ENCODE results near the gene PPP1R9A. TPM values are rescaled to one million over a fixed set of nuclear protein-coding genes. Genes with fewer than 3 reads are reported as not detected.

The PPP1R9A gene
- total RNA-seq, 1 experiment from 2014 or later, result not detected

GRCh38 chr7:94922457-94922856 is 15.1 kb downstream of the PPP1R9A start:
- Histone ChIP-seq H3K79me2 (ENCODE audit: low read length) (no peaks in the 10 kb centered on the region), H3K27ac (ENCODE audit: low read length) (no peak overlapping the region), H3K4me2 (ENCODE audit: low read depth, low read length, poor library complexity, severe bottlenecking) (no peak overlapping the region), H3K27me3 (ENCODE audit: low read length) (no peaks in the 10 kb centered on the region), H2AFZ (ENCODE audit: low read length) (no peak overlapping the region), H3K4me1 (ENCODE audit: low read length) (no peaks in the 10 kb centered on the region), H3K4me3 (ENCODE audit: low read length) (no peak overlapping the region), H3K9me2 (replicated peaks; ENCODE audit: insufficient read depth, low read length) (no peaks in the 10 kb centered on the region), H3K9ac (ENCODE audit: low read length) (no peak overlapping the region), H4K20me1 (ENCODE audit: insufficient read depth, low read depth, low read length) (no peaks in the 10 kb centered on the region), H3K9me3 (ENCODE audit: low read length) (no peaks in the 10 kb centered on the region), H3K36me3 (ENCODE audit: insufficient read depth, low read length) (no peaks in the 10 kb centered on the region)
- DNase-seq, result no peak

- Histone ChIP-seq H3K9ac (ENCODE audit: low read length) (no peak overlapping the region), H3K4me1 (ENCODE audit: low read length) (no peaks in the 10 kb centered on the region), H4K20me1 (ENCODE audit: insufficient read depth, low read depth, low read length) (no peaks in the 10 kb centered on the region), H3K4me3 (ENCODE audit: low read length) (no peak overlapping the region), H2AFZ (ENCODE audit: low read length) (no peak overlapping the region), H3K27ac (ENCODE audit: low read length) (no peak overlapping the region), H3K27me3 (ENCODE audit: low read length) (no peaks in the 10 kb centered on the region), H3K36me3 (ENCODE audit: insufficient read depth, low read length) (no peaks in the 10 kb centered on the region), H3K4me2 (ENCODE audit: low read depth, low read length, poor library complexity, severe bottlenecking) (no peak overlapping the region), H3K9me2 (replicated peaks; ENCODE audit: insufficient read depth, low read length) (no peaks in the 10 kb centered on the region), H3K79me2 (ENCODE audit: low read length) (no peaks in the 10 kb centered on the region), H3K9me3 (ENCODE audit: low read length) (no peaks in the 10 kb centered on the region)
- DNase-seq, result no peak
Observed at GRCh38 chr7:94923412-94923811, 16.0 kb downstream of the PPP1R9A start.

- Histone ChIP-seq H3K4me1 (ENCODE audit: low read length) (no peaks in the 10 kb centered on the region), H2AFZ (ENCODE audit: low read length) (no peak overlapping the region), H3K4me2 (ENCODE audit: low read depth, low read length, poor library complexity, severe bottlenecking) (no peak overlapping the region), H3K9ac (ENCODE audit: low read length) (no peak overlapping the region), H3K4me3 (ENCODE audit: low read length) (no peak overlapping the region), H3K27me3 (ENCODE audit: low read length) (no peaks in the 10 kb centered on the region), H3K36me3 (ENCODE audit: insufficient read depth, low read length) (no peaks in the 10 kb centered on the region), H3K79me2 (ENCODE audit: low read length) (no peaks in the 10 kb centered on the region), H3K9me3 (ENCODE audit: low read length) (no peaks in the 10 kb centered on the region), H3K27ac (ENCODE audit: low read length) (no peak overlapping the region), H3K9me2 (replicated peaks; ENCODE audit: insufficient read depth, low read length) (no peaks in the 10 kb centered on the region), H4K20me1 (ENCODE audit: insufficient read depth, low read depth, low read length) (no peaks in the 10 kb centered on the region)
- no peak for DNase-seq
Observed at GRCh38 chr7:94928168-94928707, 20.8 kb downstream of the PPP1R9A start.

- DNase-seq, result no peak
- H3K36me3 ChIP-seq (ENCODE audit: insufficient read depth, low read length), result no peaks in the 10 kb centered on the region
- no peaks in the 10 kb centered on the region for H4K20me1 ChIP-seq (ENCODE audit: insufficient read depth, low read depth, low read length)
- no peak overlapping the region for H3K27ac ChIP-seq (ENCODE audit: low read length)
- no peaks in the 10 kb centered on the region for H3K9me3 ChIP-seq (ENCODE audit: low read length)
- H3K4me2 ChIP-seq (ENCODE audit: low read depth, low read length, poor library complexity, severe bottlenecking), result no peak overlapping the region
- H3K4me3 ChIP-seq (ENCODE audit: low read length), result no peak overlapping the region
- H3K79me2 ChIP-seq (ENCODE audit: low read length), result no peaks in the 10 kb centered on the region
- H3K4me1 ChIP-seq (ENCODE audit: low read length), result no peaks in the 10 kb centered on the region
- no peak overlapping the region for H3K9ac ChIP-seq (ENCODE audit: low read length)
- no peak overlapping the region for H2AFZ ChIP-seq (ENCODE audit: low read length)
- no peaks in the 10 kb centered on the region for H3K9me2 ChIP-seq (replicated peaks; ENCODE audit: insufficient read depth, low read length)
- no peaks in the 10 kb centered on the region for H3K27me3 ChIP-seq (ENCODE audit: low read length)
Observed at GRCh38 chr7:94933256-94933990, 26.0 kb downstream of the PPP1R9A start.

GRCh38 chr7:94939395-94939794 is 32.0 kb downstream of the PPP1R9A start:
- DNase-seq, result no peak
- Histone ChIP-seq H3K9me3 (ENCODE audit: low read length) (no peaks in the 10 kb centered on the region), H2AFZ (ENCODE audit: low read length) (no peak overlapping the region), H3K27ac (ENCODE audit: low read length) (no peak overlapping the region), H3K4me2 (ENCODE audit: low read depth, low read length, poor library complexity, severe bottlenecking) (no peak overlapping the region), H3K79me2 (ENCODE audit: low read length) (no peaks in the 10 kb centered on the region), H3K27me3 (ENCODE audit: low read length) (no peaks in the 10 kb centered on the region), H4K20me1 (ENCODE audit: insufficient read depth, low read depth, low read length) (no peaks in the 10 kb centered on the region), H3K36me3 (ENCODE audit: insufficient read depth, low read length) (no peaks in the 10 kb centered on the region), H3K9me2 (replicated peaks; ENCODE audit: insufficient read depth, low read length) (no peaks in the 10 kb centered on the region), H3K9ac (ENCODE audit: low read length) (no peak overlapping the region), H3K4me1 (ENCODE audit: low read length) (no peaks in the 10 kb centered on the region), H3K4me3 (ENCODE audit: low read length) (no peak overlapping the region)

- Histone ChIP-seq H3K4me2 (ENCODE audit: low read depth, low read length, poor library complexity, severe bottlenecking) (no peak overlapping the region), H4K20me1 (ENCODE audit: insufficient read depth, low read depth, low read length) (no peaks in the 10 kb centered on the region), H3K4me3 (ENCODE audit: low read length) (no peak overlapping the region), H2AFZ (ENCODE audit: low read length) (no peak overlapping the region), H3K79me2 (ENCODE audit: low read length) (no peaks in the 10 kb centered on the region), H3K9me3 (ENCODE audit: low read length) (no peaks in the 10 kb centered on the region), H3K27me3 (ENCODE audit: low read length) (no peaks in the 10 kb centered on the region), H3K36me3 (ENCODE audit: insufficient read depth, low read length) (no peaks in the 10 kb centered on the region), H3K27ac (ENCODE audit: low read length) (no peak overlapping the region), H3K9me2 (replicated peaks; ENCODE audit: insufficient read depth, low read length) (no peaks in the 10 kb centered on the region), H3K9ac (ENCODE audit: low read length) (no peak overlapping the region), H3K4me1 (ENCODE audit: low read length) (no peaks in the 10 kb centered on the region)
- DNase-seq, result no peak
Observed at GRCh38 chr7:94940241-94940640, 32.8 kb downstream of the PPP1R9A start.

- H3K9ac ChIP-seq (ENCODE audit: low read length), result no peak overlapping the region
- no peaks in the 10 kb centered on the region for H3K36me3 ChIP-seq (ENCODE audit: insufficient read depth, low read length)
- H3K9me2 ChIP-seq (replicated peaks; ENCODE audit: insufficient read depth, low read length), result no peaks in the 10 kb centered on the region
- no peaks in the 10 kb centered on the region for H3K9me3 ChIP-seq (ENCODE audit: low read length)
- no peak overlapping the region for H2AFZ ChIP-seq (ENCODE audit: low read length)
- H3K79me2 ChIP-seq (ENCODE audit: low read length), result no peaks in the 10 kb centered on the region
- no peak overlapping the region for H3K4me2 ChIP-seq (ENCODE audit: low read depth, low read length, poor library complexity, severe bottlenecking)
- DNase-seq, result no peak
- no peak overlapping the region for H3K27ac ChIP-seq (ENCODE audit: low read length)
- no peaks in the 10 kb centered on the region for H4K20me1 ChIP-seq (ENCODE audit: insufficient read depth, low read depth, low read length)
- H3K4me3 ChIP-seq (ENCODE audit: low read length), result no peak overlapping the region
- no peaks in the 10 kb centered on the region for H3K4me1 ChIP-seq (ENCODE audit: low read length)
- H3K27me3 ChIP-seq (ENCODE audit: low read length), result no peaks in the 10 kb centered on the region
Observed at GRCh38 chr7:94941844-94942632, 34.6 kb downstream of the PPP1R9A start.

GRCh38 chr7:94943134-94943533 is 35.7 kb downstream of the PPP1R9A start:
- no peaks in the 10 kb centered on the region for H3K27me3 ChIP-seq (ENCODE audit: low read length)
- H3K79me2 ChIP-seq (ENCODE audit: low read length), result no peaks in the 10 kb centered on the region
- H3K4me1 ChIP-seq (ENCODE audit: low read length), result no peaks in the 10 kb centered on the region
- H4K20me1 ChIP-seq (ENCODE audit: insufficient read depth, low read depth, low read length), result no peaks in the 10 kb centered on the region
- no peak overlapping the region for H2AFZ ChIP-seq (ENCODE audit: low read length)
- H3K4me2 ChIP-seq (ENCODE audit: low read depth, low read length, poor library complexity, severe bottlenecking), result no peak overlapping the region
- H3K36me3 ChIP-seq (ENCODE audit: insufficient read depth, low read length), result no peaks in the 10 kb centered on the region
- no peak overlapping the region for H3K27ac ChIP-seq (ENCODE audit: low read length)
- H3K9me2 ChIP-seq (replicated peaks; ENCODE audit: insufficient read depth, low read length), result no peaks in the 10 kb centered on the region
- H3K4me3 ChIP-seq (ENCODE audit: low read length), result no peak overlapping the region
- no peaks in the 10 kb centered on the region for H3K9me3 ChIP-seq (ENCODE audit: low read length)
- DNase-seq, result no peak
- no peak overlapping the region for H3K9ac ChIP-seq (ENCODE audit: low read length)
